Mesenchymal stem cell (in vitro differentiated cells and primary cell): ENCODE data around the gene CADPS.
"Not testable (repeated sequence)": the region's sequence is repeated elsewhere in the genome, so short reads cannot be mapped to it uniquely, and the experiment has no call there.

ENCODE experiments used
- DNase-seq: peaks from one replicate; pipeline ENCODE4 v3.0.0-alpha.2; 2013
- H2AFZ ChIP-seq: one replicate; pipeline ENCODE4 v1.6.1; 2013; ENCODE audit warnings: low read depth, mild to moderate bottlenecking, control low read depth, inconsistent platforms, low read length, moderate library complexity
- H2AK5ac ChIP-seq: 2 replicates; pipeline ENCODE4 v1.6.1; 2013; ENCODE audit warnings: low read length, moderate library complexity, mild to moderate bottlenecking, inconsistent platforms; ENCODE audit not compliant: severe bottlenecking
- H2BK120ac ChIP-seq: one replicate; pipeline ENCODE4 v1.6.1; 2013; ENCODE audit warnings: low read depth, mild to moderate bottlenecking, inconsistent platforms, low read length, moderate library complexity
- H2BK12ac ChIP-seq, 2 experiments: one replicate each; pipeline ENCODE4 v1.6.1; 2013; ENCODE audit warnings: inconsistent platforms in 2 of 2, low read length in 2 of 2, mild to moderate bottlenecking in 2 of 2, moderate library complexity in 2 of 2, control low read depth in 1 of 2
- H2BK15ac ChIP-seq: one replicate; pipeline ENCODE4 v1.6.1; 2013; ENCODE audit warnings: mild to moderate bottlenecking, low read depth, inconsistent platforms; ENCODE audit not compliant: poor library complexity, severe bottlenecking
- H2BK5ac ChIP-seq: 2 replicates; pipeline ENCODE4 v1.6.1; 2013; ENCODE audit warnings: low read depth, mild to moderate bottlenecking, low read length, control low read depth, inconsistent platforms; ENCODE audit not compliant: poor library complexity, severe bottlenecking
- H3K14ac ChIP-seq, 2 experiments: one replicate each; pipeline ENCODE4 v1.6.1; 2013; ENCODE audit warnings: inconsistent platforms in 2 of 2, low read length in 2 of 2, control low read depth in 1 of 2, mild to moderate bottlenecking in 1 of 2, moderate library complexity in 1 of 2
- H3K18ac ChIP-seq, 2 experiments: one replicate each; pipeline ENCODE4 v1.6.1; 2013; ENCODE audit warnings: inconsistent platforms in 2 of 2, low read length in 2 of 2, control low read depth in 1 of 2, low read depth in 1 of 2, mild to moderate bottlenecking in 1 of 2
- H3K23ac ChIP-seq, 2 experiments: one replicate each; pipeline ENCODE4 v1.6.1; 2013; ENCODE audit warnings: inconsistent platforms in 2 of 2, low read length in 2 of 2, mild to moderate bottlenecking in 2 of 2, moderate library complexity in 2 of 2, control low read depth in 1 of 2
- H3K27ac ChIP-seq: 2 replicates; pipeline ENCODE4 v1.5.1; 2013; ENCODE audit warnings: mild to moderate bottlenecking, moderate library complexity, low read length, control low read depth, inconsistent platforms; ENCODE audit not compliant: poor library complexity, severe bottlenecking
- H3K27me3 ChIP-seq, 2 experiments: 2 replicates each; pipeline versions ENCODE4 v1.6.1 to v1.7.0; 2013; ENCODE audit warnings: low read length in 2 of 2, mild to moderate bottlenecking in 2 of 2, moderate library complexity in 2 of 2, control low read depth in 1 of 2, inconsistent platforms in 1 of 2; ENCODE audit not compliant: control insufficient read depth in 1 of 2, insufficient read depth in 1 of 2
- H3K36me3 ChIP-seq, 2 experiments: 2 replicates each; pipeline versions ENCODE4 v1.6.1 to v1.7.0; 2013; ENCODE audit warnings: low read length in 2 of 2, control low read depth in 1 of 2, inconsistent platforms in 1 of 2, low read depth in 1 of 2, mild to moderate bottlenecking in 1 of 2; ENCODE audit not compliant: insufficient read depth in 2 of 2, control insufficient read depth in 1 of 2
- H3K4ac ChIP-seq, 2 experiments: one replicate each; pipeline ENCODE4 v1.6.1; 2013; ENCODE audit warnings: inconsistent platforms in 2 of 2, low read length in 2 of 2, mild to moderate bottlenecking in 2 of 2, moderate library complexity in 2 of 2, control low read depth in 1 of 2, low read depth in 1 of 2
- H3K4me1 ChIP-seq: 2 replicates; pipeline ENCODE4 v1.6.1; 2013; ENCODE audit warnings: low read depth, low read length, control low read depth; ENCODE audit not compliant: control insufficient read depth, insufficient read depth
- H3K4me2 ChIP-seq: 2 replicates; pipeline ENCODE4 v1.6.1; 2013; ENCODE audit warnings: low read length, mild to moderate bottlenecking, inconsistent platforms; ENCODE audit not compliant: poor library complexity, severe bottlenecking
- H3K4me3 ChIP-seq, 2 experiments: 2 replicates each; pipeline versions ENCODE4 v1.5.1 to v1.7.0; 2013; ENCODE audit warnings: low read length in 2 of 2, mild to moderate bottlenecking in 2 of 2, control low read depth in 1 of 2, low read depth in 1 of 2; ENCODE audit not compliant: insufficient read depth in 1 of 2
- H3K79me1 ChIP-seq: replicated peaks from 2 replicates; pipeline ENCODE4 v1.6.1; 2013; ENCODE audit warnings: mild to moderate bottlenecking, control low read depth, low read length, inconsistent platforms; ENCODE audit not compliant: poor library complexity, severe bottlenecking
- H3K9ac ChIP-seq: 2 replicates; pipeline ENCODE4 v1.7.0; 2013; ENCODE audit warnings: mild to moderate bottlenecking, low read length, moderate library complexity
- H3K9me3 ChIP-seq: 2 replicates; pipeline ENCODE4 v1.7.0; 2013; ENCODE audit warnings: mild to moderate bottlenecking, low read length; ENCODE audit not compliant: control insufficient read depth
- H4K8ac ChIP-seq: one replicate; pipeline ENCODE4 v1.6.1; 2013; ENCODE audit warnings: inconsistent platforms, mild to moderate bottlenecking, low read length, moderate library complexity
- H4K91ac ChIP-seq: one replicate; pipeline ENCODE4 v1.6.1; 2013; ENCODE audit warnings: mild to moderate bottlenecking, low read length, inconsistent platforms
- WGBS: methylation state at CpG from one replicate; pipeline ENCODE4 v1.1.7; 2013; ENCODE audit warnings: mixed read lengths; 5-methylcytosine and 5-hydroxymethylcytosine counted together

Gene CADPS

GRCh38 chr3:62580485-62580884 lies 294.7 kb downstream of the CADPS start:
- not testable (repeated sequence) for H3K36me3 ChIP-seq, H3K4me2 ChIP-seq, H3K18ac ChIP-seq, H4K8ac ChIP-seq, H2AK5ac ChIP-seq, H3K14ac ChIP-seq, H3K4ac ChIP-seq, H2BK15ac ChIP-seq, H3K9ac ChIP-seq, H3K27ac ChIP-seq, H3K4me1 ChIP-seq, H3K27me3 ChIP-seq, H2AFZ ChIP-seq, H2BK120ac ChIP-seq, H3K4me3 ChIP-seq, H3K23ac ChIP-seq, DNase-seq, H2BK12ac ChIP-seq, H2BK5ac ChIP-seq, H3K79me1 ChIP-seq, H4K91ac ChIP-seq
- H3K9me3 ChIP-seq, result peaks cover 30% of the 10 kb centered on the region
- WGBS, result no CpG with 5 or more reads among the region's 1 CpG

- H3K4me3 ChIP-seq, result no peak overlapping the region
- no peak overlapping the region for H2AFZ ChIP-seq
- H2BK12ac ChIP-seq, result no peak overlapping the region
- H3K4me2 ChIP-seq, result no peak overlapping the region
- no peak overlapping the region for H4K8ac ChIP-seq
- H3K27me3 ChIP-seq, result peaks cover 0 to 2% of the 10 kb centered on the region in 2 experiments
- DNase-seq, result no peak
- H3K4me1 ChIP-seq, result no peaks in the 10 kb centered on the region
- no peak overlapping the region for H3K18ac ChIP-seq
- no peak overlapping the region for H2BK15ac ChIP-seq
- no CpG with 5 or more reads among the region's 1 CpG for WGBS
- no peaks in the 10 kb centered on the region for H3K36me3 ChIP-seq
- H3K23ac ChIP-seq, result no peak overlapping the region
- H3K4ac ChIP-seq, result no peak overlapping the region
- no peak overlapping the region for H3K14ac ChIP-seq
- no peak overlapping the region for H3K9ac ChIP-seq
- H3K79me1 ChIP-seq, result no peaks in the 10 kb centered on the region
- H2BK5ac ChIP-seq, result no peak overlapping the region
- peaks cover 28% of the 10 kb centered on the region for H3K9me3 ChIP-seq
- H4K91ac ChIP-seq, result no peak overlapping the region
- H2AK5ac ChIP-seq, result no peak overlapping the region
- no peak overlapping the region for H2BK120ac ChIP-seq
- H3K27ac ChIP-seq, result no peak overlapping the region
Measured at GRCh38 chr3:62577153-62577552, 298.1 kb downstream of the CADPS start.

GRCh38 chr3:62574266-62574898 lies 300.8 kb downstream of the CADPS start:
- H3K4me3 ChIP-seq, result no peak overlapping the region
- no peak overlapping the region for H4K8ac ChIP-seq
- H3K23ac ChIP-seq, result no peak overlapping the region
- H4K91ac ChIP-seq, result no peak overlapping the region
- peaks cover 0 to 5% of the 10 kb centered on the region in 2 experiments for H3K27me3 ChIP-seq
- H3K4me1 ChIP-seq, result no peaks in the 10 kb centered on the region
- no peak overlapping the region for H3K18ac ChIP-seq
- H3K36me3 ChIP-seq, result no peaks in the 10 kb centered on the region
- H3K9me3 ChIP-seq, result peaks cover 10% of the 10 kb centered on the region
- H2BK15ac ChIP-seq, result no peak overlapping the region
- no peak overlapping the region for H2BK12ac ChIP-seq
- no peak overlapping the region for H3K4me2 ChIP-seq
- H2AFZ ChIP-seq, result no peak overlapping the region
- H3K14ac ChIP-seq, result no peak overlapping the region
- no peak overlapping the region for H2BK5ac ChIP-seq
- H2BK120ac ChIP-seq, result no peak overlapping the region
- DNase-seq, result no peak
- H2AK5ac ChIP-seq, result no peak overlapping the region
- H3K9ac ChIP-seq, result no peak overlapping the region
- no peak overlapping the region for H3K27ac ChIP-seq
- H3K4ac ChIP-seq, result no peak overlapping the region
- WGBS, result 55% methylated on average over 4 of the region's 5 CpGs
- no peaks in the 10 kb centered on the region for H3K79me1 ChIP-seq

- Histone ChIP-seq H3K27ac (no peak overlapping the region), H3K36me3 (no peaks in the 10 kb centered on the region), H3K79me1 (no peaks in the 10 kb centered on the region), H2BK120ac (no peak overlapping the region), H3K14ac (no peak overlapping the region), H2AFZ (no peak overlapping the region), H3K9ac (no peak overlapping the region), H3K4me3 (no peak overlapping the region), H3K4me1 (peaks cover 3% of the 10 kb centered on the region), H3K9me3 (no peaks in the 10 kb centered on the region), H2AK5ac (no peak overlapping the region), H4K8ac (no peak overlapping the region), H2BK15ac (no peak overlapping the region), H3K18ac (no peak overlapping the region), H3K4me2 (no peak overlapping the region), H3K23ac (no peak overlapping the region), H3K27me3 (peaks cover 0 to 5% of the 10 kb centered on the region in 2 experiments), H4K91ac (no peak overlapping the region), H2BK12ac (no peak overlapping the region), H3K4ac (no peak overlapping the region), H2BK5ac (no peak overlapping the region)
- no peak for DNase-seq
- 93% methylated on average over 4 of the region's 4 CpGs for WGBS
Measured at GRCh38 chr3:62571916-62572315, 303.3 kb downstream of the CADPS start.
